SK-N-SH treated with all-trans-retinoic acid at 6 μM for 48 hours (cell line): ENCODE measurements around the gene ZNF236.
A peak's percentile ranks its signal among the peaks of the same experiment; 100 is the strongest.

Experiments
- ATAC-seq: fragments of 200-7000 bp; cut with Tn5 transposase; 3 replicates; pipeline ENCODE4 v1.9.1; 2020; ENCODE audit warnings: mild to moderate bottlenecking, moderate library complexity
- BACH2 ChIP-seq: fragments of 250-450 bp; sonication (Bioruptor Pico); IDR thresholded peaks from 2 replicates; pipeline ENCODE4 v1.9.0; 2021; ENCODE audit warnings: mild to moderate bottlenecking, borderline replicate concordance
- CSRNP3 ChIP-seq: fragments of 250-450 bp; sonication (Bioruptor Pico); IDR thresholded peaks from 2 replicates; pipeline ENCODE4 v1.5.1; 2021; ENCODE audit warnings: mild to moderate bottlenecking, moderate library complexity
- ESRRG ChIP-seq: fragments of 250-450 bp; sonication (Bioruptor Pico); IDR thresholded peaks from 2 replicates; pipeline ENCODE4 v1.6.1; 2021; ENCODE audit warnings: mild to moderate bottlenecking
- GLIS3 ChIP-seq: fragments of 250-450 bp; sonication (Bioruptor Pico); IDR thresholded peaks from 2 replicates; pipeline ENCODE4 v1.5.0; 2020; ENCODE audit warnings: mild to moderate bottlenecking, moderate library complexity
- ISL1 ChIP-seq: fragments of 250-450 bp; sonication (Bioruptor Pico); IDR thresholded peaks from 2 replicates; pipeline ENCODE4 v2.1.2; 2022; ENCODE audit warnings: mild to moderate bottlenecking, moderate library complexity
- OSR1 ChIP-seq: fragments of 250-450 bp; sonication (Bioruptor Pico); IDR thresholded peaks from 2 replicates; pipeline ENCODE4 v1.8.0; 2022; ENCODE audit warnings: moderate library complexity, mild to moderate bottlenecking, inconsistent platforms
- PATZ1 ChIP-seq: fragments of 250-450 bp; sonication (Bioruptor Pico); IDR thresholded peaks from 2 replicates; pipeline ENCODE4 v1.8.0; 2020; ENCODE audit warnings: mild to moderate bottlenecking, moderate library complexity, borderline replicate concordance
- POU6F1 ChIP-seq: fragments of 250-450 bp; sonication (Bioruptor Pico); IDR thresholded peaks from 2 replicates; pipeline ENCODE4 v1.8.0; 2021; ENCODE audit warnings: low read depth, mild to moderate bottlenecking, moderate library complexity, borderline replicate concordance
- PPARA ChIP-seq: fragments of 250-450 bp; sonication (Bioruptor Pico); IDR thresholded peaks from 2 replicates; pipeline ENCODE4 v1.5.0; 2020; ENCODE audit warnings: mild to moderate bottlenecking, borderline replicate concordance
- TCF4 ChIP-seq: fragments of 250-450 bp; sonication (Bioruptor Pico); IDR thresholded peaks from 2 replicates; pipeline ENCODE4 v1.8.0; 2021; ENCODE audit warnings: mild to moderate bottlenecking, moderate library complexity, borderline replicate concordance
- TOX ChIP-seq: fragments of 250-450 bp; sonication (Bioruptor Pico); IDR thresholded peaks from 2 replicates; pipeline ENCODE4 v1.8.0; 2021; ENCODE audit warnings: mild to moderate bottlenecking, moderate library complexity, borderline replicate concordance
- TSHZ2 ChIP-seq: fragments of 250-450 bp; sonication (Bioruptor Pico); IDR thresholded peaks from 2 replicates; pipeline ENCODE4 v1.5.0; 2020; ENCODE audit warnings: mild to moderate bottlenecking, moderate library complexity
- ZC3H10 ChIP-seq: fragments of 250-450 bp; sonication (Bioruptor Pico); IDR thresholded peaks from 2 replicates; pipeline ENCODE4 v1.5.1; 2021; ENCODE audit warnings: mild to moderate bottlenecking, moderate library complexity
- ZFP3 ChIP-seq: fragments of 250-450 bp; sonication (Bioruptor Pico); IDR thresholded peaks from 2 replicates; pipeline ENCODE4 v1.5.0; 2020; ENCODE audit warnings: mild to moderate bottlenecking, moderate library complexity
- ZFP30 ChIP-seq: fragments of 450-650 bp; formaldehyde crosslinking; IDR thresholded peaks from 2 replicates; pipeline ENCODE4 v1.5.0; 2022; ENCODE audit warnings: mild to moderate bottlenecking, moderate library complexity
- ZNF565 ChIP-seq: fragments of 450-650 bp; formaldehyde crosslinking; conservative IDR thresholded peaks from 2 replicates; pipeline ENCODE4 v1.5.0; 2020; ENCODE audit warnings: low read depth, mild to moderate bottlenecking, moderate library complexity
- ZNF8 ChIP-seq: fragments of 450-650 bp; formaldehyde crosslinking; IDR thresholded peaks from 2 replicates; pipeline ENCODE4 v1.5.0; 2020; ENCODE audit warnings: mild to moderate bottlenecking, moderate library complexity

The ZNF236 gene

GRCh38 chr18:76972846-76973519 is 150.6 kb downstream of the ZNF236 start:
- TF ChIP-seq ISL1 (CRISPR knock-in tag) (peak; percentile 88), ZC3H10 (CRISPR knock-in tag) (no peak), PATZ1 (CRISPR knock-in tag) (no peak), TOX (CRISPR knock-in tag) (no peak), TCF4 (CRISPR knock-in tag) (no peak), ZFP30 (CRISPR knock-in tag) (no peak), PPARA (CRISPR knock-in tag) (no peak), OSR1 (CRISPR knock-in tag) (no peak)
- no peak for ATAC-seq

- no peak for ATAC-seq
- TF ChIP-seq ZNF565: no peak
- TF ChIP-seq, all 23 proteins: peak for 0
Observed at GRCh38 chr18:76973520-76974266, 151.3 kb downstream of the ZNF236 start.

- TF ChIP-seq PATZ1 (CRISPR knock-in tag) (no peak), ZNF8 (CRISPR knock-in tag) (no peak), ESRRG (no peak), ZFP30 (CRISPR knock-in tag) (no peak), GLIS3 (CRISPR knock-in tag) (no peak), TOX (CRISPR knock-in tag) (no peak)
- no peak for ATAC-seq
Observed at GRCh38 chr18:76974386-76974785, 152.0 kb downstream of the ZNF236 start.

- no peak for ATAC-seq
- no peak for TF ChIP-seq TSHZ2 (CRISPR knock-in tag)
- TF ChIP-seq ZFP3 (CRISPR knock-in tag): no peak
- TF ChIP-seq CSRNP3: no peak
- TF ChIP-seq ZC3H10 (CRISPR knock-in tag): no peak
- TF ChIP-seq BACH2: no peak
- no peak for TF ChIP-seq ISL1 (CRISPR knock-in tag)
- no peak for TF ChIP-seq POU6F1
Observed at GRCh38 chr18:76975577-76976110, 153.3 kb downstream of the ZNF236 start.
